Common myeloid progenitor, CD34-positive (primary cell): ENCODE data around the gene CHM.
"Not testable (repeated sequence)": the region's sequence is repeated elsewhere in the genome, so short reads cannot be mapped to it uniquely, and the experiment has no call there.

ENCODE experiments used
- CTCF ChIA-PET: fragments of 350-600 bp; sonication (Branson Sonifier 250); formaldehyde crosslinking; loops from one replicate; lab custom pipeline; 2021; ENCODE audit warnings: antibody characterized with exemption; lab: Charles Lee
- POLR2A ChIA-PET: fragments of 350-600 bp; sonication (Branson Sonifier 250); formaldehyde crosslinking; loops from one replicate; lab custom pipeline; 2021; ENCODE audit warnings: antibody characterized with exemption; lab: Charles Lee
- DNase-seq, 3 donors: peaks; one replicate each; pipeline versions ENCODE4 v3.0.0 to v3.0.0-alpha.2; 2013
- H3K27ac ChIP-seq, 2 experiments: 1 replicate in 1 of 2; 2 replicates in 1 of 2; pipeline ENCODE4 v1.7.0; 2013; ENCODE audit warnings: inconsistent platforms in 2 of 2, low read length in 2 of 2, mild to moderate bottlenecking in 2 of 2, low read depth in 1 of 2, moderate library complexity in 1 of 2; ENCODE audit not compliant: severe bottlenecking in 2 of 2, insufficient read depth in 1 of 2, poor library complexity in 1 of 2
- H3K27me3 ChIP-seq, 5 experiments: replicated peaks in 2 of 5; 1 replicate in 3 of 5; 2 replicates in 2 of 5; pipeline versions ENCODE4 v1.6.1 to v1.7.0; 2013; ENCODE audit warnings: low read length in 4 of 5, mild to moderate bottlenecking in 2 of 5, moderate library complexity in 2 of 5, inconsistent platforms in 1 of 5; ENCODE audit not compliant: insufficient read depth in 5 of 5, control insufficient read depth in 4 of 5
- H3K36me3 ChIP-seq, 4 experiments: 1 replicate in 2 of 4; 2 replicates in 2 of 4; pipeline versions ENCODE4 v1.6.1 to v1.7.0; 2013; ENCODE audit warnings: low read length in 3 of 4, control low read depth in 1 of 4, mild to moderate bottlenecking in 1 of 4; ENCODE audit not compliant: control insufficient read depth in 4 of 4, insufficient read depth in 4 of 4
- H3K4me1 ChIP-seq, 4 experiments: 1 replicate in 3 of 4; 2 replicates in 1 of 4; pipeline versions ENCODE4 v1.6.1 to v1.7.1; 2013; ENCODE audit warnings: low read length in 3 of 4, mild to moderate bottlenecking in 3 of 4, control low read depth in 1 of 4, inconsistent platforms in 1 of 4, moderate library complexity in 1 of 4; ENCODE audit not compliant: control insufficient read depth in 4 of 4, insufficient read depth in 4 of 4; ENCODE audit errors: control extremely low read depth in 1 of 4
- H3K4me3 ChIP-seq, 7 experiments: 1 replicate in 4 of 7; 2 replicates in 3 of 7; pipeline versions ENCODE4 v1.5.1 to v1.7.0; 2013; ENCODE audit warnings: mild to moderate bottlenecking in 7 of 7, low read length in 6 of 7, moderate library complexity in 6 of 7, inconsistent platforms in 2 of 7, low read depth in 2 of 7, control low read depth in 1 of 7; ENCODE audit not compliant: insufficient read depth in 4 of 7, control insufficient read depth in 1 of 7; ENCODE audit errors: extremely low read depth in 1 of 7
- H3K9me3 ChIP-seq, 5 experiments: 1 replicate in 4 of 5; 2 replicates in 1 of 5; pipeline versions ENCODE4 v1.6.1 to v1.7.1; 2013; ENCODE audit warnings: low read length in 4 of 5, mild to moderate bottlenecking in 2 of 5, inconsistent platforms in 1 of 5, low read depth in 1 of 5, moderate library complexity in 1 of 5; ENCODE audit not compliant: control insufficient read depth in 4 of 5, insufficient read depth in 2 of 5; ENCODE audit errors: control extremely low read depth in 1 of 5
- WGBS: methylation state at CpG from one replicate; pipeline ENCODE4 v1.1.5; 2013; ENCODE audit not compliant: insufficient coverage; 5-methylcytosine and 5-hydroxymethylcytosine counted together

Gene CHM

GRCh38 chrX:85988353-85988752 is 59.0 kb downstream of the CHM start:
- CTCF ChIA-PET, result no interaction called here
- H3K36me3 ChIP-seq, result peaks cover 0 to 4% (median 0%) of the 10 kb centered on the region in 4 experiments
- POLR2A ChIA-PET, result no interaction called here
- no peak overlapping the region for H3K4me3 ChIP-seq
- H3K9me3 ChIP-seq, result peaks cover 0 to 3% (median 0%) of the 10 kb centered on the region in 5 experiments
- WGBS, result 63% methylated on average over 1 of the region's 3 CpGs
- no peaks in the 10 kb centered on the region for H3K4me1 ChIP-seq
- H3K27me3 ChIP-seq, result no peaks in the 10 kb centered on the region
- H3K27ac ChIP-seq, result no peak overlapping the region
- peak in 1 of 3 donors; percentile 4 for DNase-seq

- no CpG with 5 or more reads among the region's 1 CpG for WGBS
- Histone ChIP-seq H3K9me3 (peaks cover 0 to under 1% (median 0%) of the 10 kb centered on the region in 5 experiments), H3K27me3 (no peaks in the 10 kb centered on the region), H3K4me1 (no peaks in the 10 kb centered on the region), H3K4me3 (no peak overlapping the region), H3K36me3 (peaks cover 0 to 19% (median 3%) of the 10 kb centered on the region in 4 experiments), H3K27ac (no peak overlapping the region)
- ChIA-PET CTCF (no interaction called here), POLR2A (no interaction called here)
- DNase-seq, result no peak
Measured at GRCh38 chrX:85980286-85980685, 67.1 kb downstream of the CHM start.

- 83% methylated on average over 1 of the region's 3 CpGs for WGBS
- CTCF ChIA-PET, result no interaction called here
- POLR2A ChIA-PET, result no interaction called here
Measured at GRCh38 chrX:85977218-85977617, 70.1 kb downstream of the CHM start.

GRCh38 chrX:85972351-85972750 is 75.0 kb downstream of the CHM start:
- H3K27ac ChIP-seq, H3K4me3 ChIP-seq, H3K9me3 ChIP-seq, H3K4me1 ChIP-seq, H3K27me3 ChIP-seq, DNase-seq, POLR2A ChIA-PET, CTCF ChIA-PET: not testable (repeated sequence)
- WGBS, result 95% methylated on average over 13 of the region's 33 CpGs
- peaks cover 0 to 12% (median 2%) of the 10 kb centered on the region in 4 experiments for H3K36me3 ChIP-seq

More at GRCh38 chrX:85977218-85977617, 70.1 kb downstream of the CHM start:
- no peak for DNase-seq
- H3K9me3 ChIP-seq, result peaks cover 0 to 6% (median 0%) of the 10 kb centered on the region in 5 experiments
- H3K4me3 ChIP-seq, result no peak overlapping the region
- no peaks in the 10 kb centered on the region for H3K4me1 ChIP-seq
- no peak overlapping the region for H3K27ac ChIP-seq
- H3K36me3 ChIP-seq, result peaks cover 2 to 25% (median 5%) of the 10 kb centered on the region in 4 experiments
- no peaks in the 10 kb centered on the region for H3K27me3 ChIP-seq

- DNase-seq, result no peak
- Histone ChIP-seq H3K27ac (no peak overlapping the region), H3K9me3 (no peaks in the 10 kb centered on the region), H3K36me3 (no peaks in the 10 kb centered on the region), H3K27me3 (no peaks in the 10 kb centered on the region), H3K4me1 (no peaks in the 10 kb centered on the region), H3K4me3 (no peak overlapping the region)
- WGBS, result 36% methylated on average over 2 of the region's 2 CpGs
- CTCF ChIA-PET, result no interaction called here
- POLR2A ChIA-PET, result no interaction called here
Measured at GRCh38 chrX:85964744-85965143, 82.6 kb downstream of the CHM start.

GRCh38 chrX:85963736-85964135 is 83.6 kb downstream of the CHM start:
- H3K27ac ChIP-seq, result no peak overlapping the region
- H3K4me3 ChIP-seq, result no peak overlapping the region
- ChIA-PET POLR2A (no interaction called here), CTCF (no interaction called here)
- 89% methylated on average over 3 of the region's 5 CpGs for WGBS
- no peaks in the 10 kb centered on the region for H3K4me1 ChIP-seq
- H3K36me3 ChIP-seq, result no peaks in the 10 kb centered on the region
- no peaks in the 10 kb centered on the region for H3K27me3 ChIP-seq
- DNase-seq, result no peak
- no peaks in the 10 kb centered on the region for H3K9me3 ChIP-seq

GRCh38 chrX:85955510-85955909 is 91.8 kb downstream of the CHM start:
- ChIA-PET POLR2A (no interaction called here), CTCF (no interaction called here)
- Histone ChIP-seq H3K27me3 (no peaks in the 10 kb centered on the region), H3K4me3 (no peak overlapping the region), H3K4me1 (no peaks in the 10 kb centered on the region), H3K36me3 (peaks cover 8 to 33% (median 10%) of the 10 kb centered on the region in 4 experiments), H3K27ac (no peak overlapping the region), H3K9me3 (peaks cover 0 to 13% (median 0%) of the 10 kb centered on the region in 5 experiments)
- WGBS, result no CpG with 5 or more reads among the region's 3 CpGs
- DNase-seq, result no peak
